NCI-H2171 treated with DMSO at 0.1 percent for 48 hours (cell line): ENCODE results near the gene APP.
"Not testable (repeated sequence)": the region's sequence is repeated elsewhere in the genome, so short reads cannot be mapped to it uniquely, and the experiment has no call there.

Source experiments
- DNase-seq: peaks from one replicate; lab custom pipeline; 2025; lab: John Stamatoyannopoulos, UW

Gene APP

DNA sequence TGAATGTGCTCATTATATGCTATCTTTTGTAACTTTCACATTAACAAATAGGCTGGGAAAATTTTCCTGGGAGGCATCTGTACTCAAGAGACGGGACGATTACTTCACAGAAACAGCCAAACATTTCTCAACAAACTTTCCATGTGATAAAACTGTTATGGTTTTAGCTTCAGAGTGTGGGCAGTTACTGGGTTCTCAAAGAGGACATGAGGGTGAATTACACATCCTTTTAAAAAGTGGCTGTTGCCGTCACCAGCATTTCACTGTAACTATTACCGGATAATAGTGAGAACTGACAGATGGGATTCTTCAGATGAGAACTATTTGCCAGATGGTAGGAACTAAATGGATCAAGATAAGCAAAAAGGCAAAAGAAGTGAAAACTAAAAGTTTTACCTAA is 109.1 kb downstream of the APP start:
- peak; percentile 60 for DNase-seq

DNA sequence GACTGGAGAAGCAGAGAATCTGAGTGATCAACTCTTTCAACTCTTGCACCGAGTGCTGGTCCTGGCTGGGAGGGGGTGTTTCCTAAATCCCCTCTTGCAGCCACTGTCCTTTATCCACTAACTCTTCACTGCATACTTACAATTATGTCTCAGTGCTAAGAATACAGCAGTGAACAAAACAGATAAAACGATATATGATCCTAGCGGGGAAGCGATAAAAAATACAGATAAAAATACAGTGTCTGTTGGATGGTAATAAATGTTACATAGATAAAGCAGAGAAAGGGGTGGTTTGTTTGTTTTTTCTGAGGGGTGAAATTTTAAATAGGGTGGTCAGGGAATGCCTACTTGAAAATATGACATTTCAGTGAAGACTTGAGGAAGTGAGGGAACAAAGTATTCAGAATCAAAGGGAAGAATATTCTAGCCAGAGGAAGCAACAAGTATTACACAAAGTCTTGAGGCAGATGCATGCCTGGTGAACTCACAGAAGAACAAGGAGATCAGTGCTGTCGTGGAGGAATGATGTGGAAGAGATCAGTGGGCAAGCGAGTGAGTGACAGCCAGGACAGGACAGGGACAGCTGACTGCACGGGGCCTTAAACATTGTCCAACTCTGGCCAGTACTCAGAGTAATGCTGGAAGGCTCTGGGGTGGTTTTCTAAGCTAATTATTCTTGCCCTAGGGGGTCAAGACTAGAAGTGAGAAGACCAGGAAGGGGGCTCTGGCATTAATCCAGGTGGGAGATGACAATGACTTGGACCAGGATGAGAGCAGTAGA is 110.0 kb downstream of the APP start:
- DNase-seq = no peak

DNA sequence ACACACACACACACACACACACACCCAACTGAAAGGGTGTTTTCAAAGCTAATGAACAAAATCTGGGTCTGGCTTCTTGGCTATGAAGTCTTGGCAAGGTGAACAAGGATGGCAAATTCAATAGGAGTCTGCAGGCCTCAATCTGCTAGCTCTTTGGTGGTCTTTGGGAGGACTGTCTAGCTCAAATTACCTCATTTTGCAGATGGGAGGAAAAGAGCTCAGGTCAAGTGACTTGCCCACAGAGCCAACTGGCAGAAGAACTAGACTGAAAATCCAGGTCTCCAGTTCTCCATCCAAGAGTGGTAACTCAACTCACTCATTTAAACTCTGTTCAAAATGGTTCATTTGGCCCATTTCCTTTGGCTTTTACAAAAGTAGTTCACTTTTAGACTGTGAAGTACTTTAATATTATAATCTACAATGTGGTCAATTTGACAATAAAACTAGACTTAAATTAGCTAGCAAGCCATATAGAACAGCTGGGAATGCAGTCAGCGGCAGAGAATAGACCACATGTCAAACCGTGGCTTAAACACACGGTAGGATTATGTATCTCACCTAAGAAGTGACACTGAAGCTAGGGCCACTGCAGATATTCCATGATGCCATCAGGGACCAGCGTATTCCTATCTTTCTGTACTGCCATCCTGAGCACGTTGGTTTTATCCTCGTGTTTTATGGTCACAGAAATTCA is 112.9 kb downstream of the APP start:
- DNase-seq = no peak

- no peak for DNase-seq
Observed at GRCh38 chr21:26055841-26056264, 114.7 kb downstream of the APP start.

- DNase-seq = peak; percentile 24
Observed at GRCh38 chr21:26055010-26055409, 115.6 kb downstream of the APP start.

GRCh38 chr21:26052057-26052456 is 118.5 kb downstream of the APP start:
- no peak for DNase-seq

- DNase-seq = peak; percentile 22
Observed at GRCh38 chr21:26050857-26051256, 119.7 kb downstream of the APP start.

DNA sequence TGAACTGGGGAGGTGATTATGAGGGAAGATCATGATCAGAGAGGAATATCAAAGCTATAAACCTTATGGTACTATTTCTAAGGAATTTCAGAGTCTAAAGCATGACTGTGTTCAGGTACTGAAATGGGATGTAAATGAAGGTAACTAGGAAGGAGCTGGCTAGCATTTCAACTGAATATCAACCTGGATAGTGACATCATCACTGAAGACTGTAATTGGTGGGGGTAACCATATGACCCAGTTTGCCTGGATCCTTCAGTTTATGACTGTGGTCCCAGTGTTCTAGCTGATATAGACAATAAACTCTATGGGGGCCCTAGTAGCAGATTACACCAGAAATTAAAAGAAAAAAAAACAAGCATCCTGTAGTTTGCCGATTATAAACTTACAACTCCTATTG is 120.8 kb downstream of the APP start:
- no peak for DNase-seq

DNA sequence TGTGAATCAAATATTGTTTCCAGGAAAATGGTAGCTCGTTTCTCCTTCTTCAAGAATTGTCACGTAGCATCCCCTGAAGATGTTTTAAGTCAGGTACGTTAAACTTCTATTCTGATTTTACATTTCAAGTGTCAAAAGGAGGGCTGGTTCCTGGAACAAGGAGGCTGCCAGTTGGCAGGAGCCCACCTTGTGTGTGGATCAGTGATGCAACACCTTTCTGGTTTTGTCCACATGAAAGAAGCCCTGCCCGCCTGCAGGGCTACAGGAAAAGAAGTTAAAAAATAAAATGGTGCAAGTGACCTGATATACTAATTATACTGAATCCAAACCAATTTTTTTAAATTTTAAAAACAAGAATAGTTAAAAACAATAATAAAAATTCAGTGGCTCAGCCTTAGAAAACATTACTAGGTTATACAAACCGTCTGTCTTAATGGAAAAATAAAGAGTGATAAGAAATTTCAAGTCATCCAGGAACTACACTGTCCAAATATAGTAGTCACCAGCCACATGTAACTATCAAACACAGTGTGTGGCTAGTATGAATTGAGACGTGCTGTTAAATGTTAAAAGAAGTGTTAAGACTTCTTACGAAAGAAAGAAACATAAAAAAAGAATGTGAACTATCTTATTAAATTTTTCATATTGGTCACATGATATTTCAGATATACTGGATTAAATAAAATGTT is 123.1 kb downstream of the APP start:
- no peak for DNase-seq

- no peak for DNase-seq
Observed at GRCh38 chr21:26043891-26044290, 126.7 kb downstream of the APP start.

- no peak for DNase-seq
Observed at GRCh38 chr21:26042181-26042876, 128.2 kb downstream of the APP start.

GRCh38 chr21:26041431-26042180 is 129.0 kb downstream of the APP start:
- DNase-seq = peak; percentile 71

DNA sequence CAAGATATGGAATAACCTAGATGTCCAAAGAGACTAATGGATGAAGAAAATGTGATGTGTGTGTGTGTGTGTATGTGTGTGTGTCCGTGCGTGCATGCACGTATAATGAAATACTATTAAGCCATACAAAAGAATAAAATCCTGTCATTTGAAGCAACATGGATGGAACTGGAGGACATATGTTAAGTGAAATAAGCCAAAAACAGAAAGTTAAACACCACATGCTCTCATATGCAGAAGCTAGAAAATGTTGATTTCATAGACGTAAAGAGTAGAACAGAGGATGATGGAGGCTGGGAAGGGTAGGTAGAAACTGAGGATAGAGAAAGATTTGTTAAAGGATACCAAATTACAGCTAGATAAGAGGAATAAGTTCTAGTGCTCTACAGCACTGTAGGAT is 133.7 kb downstream of the APP start:
- DNase-seq = no peak

DNA sequence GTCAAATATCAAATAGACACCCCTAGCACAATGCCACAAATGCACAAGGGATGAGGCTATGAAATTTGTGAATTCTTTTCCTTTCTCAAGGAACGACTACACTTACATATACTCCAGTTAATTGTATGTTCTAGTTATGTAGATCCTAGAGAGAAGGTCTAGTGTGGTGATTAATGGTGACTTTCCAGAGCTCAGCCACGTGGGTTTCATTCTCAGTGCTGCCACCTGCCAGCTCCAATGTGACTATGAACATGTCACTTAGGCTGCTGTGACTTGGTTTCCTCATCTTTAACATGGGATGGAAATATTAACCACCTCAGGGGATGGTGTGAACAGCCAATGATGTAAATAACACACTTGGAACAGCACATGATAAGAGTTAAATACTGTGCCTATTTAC is 138.3 kb downstream of the APP start:
- DNase-seq = no peak

DNA sequence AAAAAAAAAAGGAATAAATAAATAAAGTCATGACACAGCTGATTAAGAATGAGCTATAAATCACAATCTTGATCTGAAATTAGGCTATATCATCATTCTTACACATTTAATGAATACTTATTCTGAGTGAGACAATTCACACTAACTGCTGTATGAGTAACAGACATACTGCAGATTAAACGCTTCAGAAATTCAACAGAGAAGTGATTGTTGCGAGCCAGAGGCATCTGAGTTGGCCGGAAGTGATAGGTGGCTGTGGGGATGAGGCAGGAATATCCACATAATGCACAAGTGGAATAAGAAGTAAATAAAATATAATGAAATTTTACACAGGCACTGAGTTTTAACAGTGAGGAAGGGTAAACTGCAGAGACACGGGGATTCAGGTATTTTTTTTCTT is 142.4 kb downstream of the APP start:
- no peak for DNase-seq

- no peak for DNase-seq
Observed at GRCh38 chr21:26027696-26028095, 142.9 kb downstream of the APP start.

DNA sequence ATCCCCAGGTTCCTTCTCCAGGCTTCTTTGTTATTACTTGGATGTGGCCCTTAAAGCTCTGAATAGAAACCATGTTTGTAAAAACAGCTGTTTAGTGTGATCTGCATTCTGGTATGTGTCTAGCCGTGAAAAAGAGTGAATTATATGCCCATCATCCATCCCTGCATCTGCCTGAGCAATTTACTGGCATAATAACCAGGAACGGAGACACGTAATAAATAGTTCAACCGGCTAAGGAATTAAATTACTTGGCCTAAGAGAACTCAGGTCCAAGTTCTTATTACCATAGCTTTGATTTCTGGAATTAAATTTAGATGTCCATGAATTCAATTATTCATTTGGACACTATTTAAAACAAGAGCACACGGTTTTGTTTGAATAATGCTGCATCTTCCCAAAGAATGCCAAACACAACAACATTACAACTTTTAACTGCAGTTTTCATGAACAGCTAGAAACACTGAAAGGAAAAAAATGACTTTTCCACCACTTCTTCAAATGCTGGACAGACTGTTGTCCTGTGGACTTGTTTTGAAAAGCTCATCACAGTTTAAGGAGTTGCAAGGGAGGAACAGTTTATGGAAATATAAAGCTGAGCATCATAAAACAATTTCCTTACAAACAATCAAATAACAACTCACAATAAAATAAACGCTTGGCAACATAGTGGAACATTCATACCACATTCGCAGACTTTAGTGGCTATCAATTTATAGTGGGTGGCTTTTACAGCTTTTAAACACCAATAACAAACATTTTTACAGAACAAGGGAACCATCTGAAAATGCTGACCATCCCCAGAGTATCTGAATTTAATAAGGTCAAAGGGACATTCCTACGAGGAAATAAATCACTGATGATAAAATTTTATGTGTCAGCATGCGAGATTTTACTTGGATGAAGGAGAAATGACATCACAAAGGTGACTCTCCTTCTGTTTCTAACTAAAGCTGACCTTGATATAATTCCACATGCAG is 144.7 kb downstream of the APP start:
- DNase-seq = no peak

DNA sequence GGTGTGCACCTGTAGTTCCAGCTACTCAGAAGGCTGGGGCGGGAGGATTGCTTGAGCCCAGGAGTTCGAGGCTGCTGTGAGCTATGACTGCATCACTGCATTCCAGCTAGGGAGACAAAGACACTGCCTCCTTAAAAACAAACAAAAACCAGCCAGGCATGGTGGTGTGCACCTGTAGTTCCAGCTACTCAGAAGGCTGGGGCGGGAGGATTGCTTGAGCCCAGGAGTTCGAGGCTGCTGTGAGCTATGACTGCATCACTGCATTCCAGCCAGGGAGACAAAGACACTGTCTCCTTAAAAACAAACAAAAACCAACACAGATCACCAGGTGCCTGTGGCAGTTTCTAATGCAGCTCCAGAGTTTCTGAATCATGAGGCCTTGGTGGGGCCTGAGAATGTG is 147.2 kb downstream of the APP start:
- DNase-seq = not testable (repeated sequence)

DNA sequence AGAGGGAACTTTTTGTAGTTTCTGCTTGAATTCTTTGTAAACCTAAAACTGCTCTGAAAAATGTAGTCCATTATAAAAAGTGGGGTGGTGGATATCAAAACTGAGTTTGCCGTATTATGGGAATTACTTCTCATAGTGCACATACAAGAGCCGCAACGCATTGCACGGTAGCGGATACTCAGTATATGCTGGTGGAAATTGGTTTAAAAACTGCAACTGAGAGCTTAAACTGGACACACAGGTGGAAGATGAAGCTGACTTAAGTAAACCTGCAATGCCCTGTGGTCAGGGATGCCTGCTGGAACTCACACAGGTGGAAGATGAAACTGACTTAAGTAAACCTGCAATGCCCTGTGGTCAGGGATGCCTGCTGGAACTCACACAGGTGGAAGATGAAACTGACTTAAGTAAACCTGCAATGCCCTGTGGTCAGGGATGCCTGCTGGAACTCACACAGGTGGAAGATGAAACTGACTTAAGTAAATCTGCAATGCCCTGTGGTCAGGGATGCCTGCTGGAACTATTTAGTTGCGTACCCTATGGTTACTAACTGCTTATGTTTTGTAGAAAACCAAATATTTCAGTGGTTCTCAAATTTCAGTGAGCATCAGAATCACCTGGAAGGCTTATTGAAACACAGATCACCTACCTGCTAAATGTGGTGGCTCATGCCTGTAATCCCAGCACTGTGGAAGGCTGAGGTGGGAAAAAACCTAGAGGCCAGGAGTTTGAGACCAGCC is 147.8 kb downstream of the APP start:
- DNase-seq = not testable (repeated sequence)

DNA sequence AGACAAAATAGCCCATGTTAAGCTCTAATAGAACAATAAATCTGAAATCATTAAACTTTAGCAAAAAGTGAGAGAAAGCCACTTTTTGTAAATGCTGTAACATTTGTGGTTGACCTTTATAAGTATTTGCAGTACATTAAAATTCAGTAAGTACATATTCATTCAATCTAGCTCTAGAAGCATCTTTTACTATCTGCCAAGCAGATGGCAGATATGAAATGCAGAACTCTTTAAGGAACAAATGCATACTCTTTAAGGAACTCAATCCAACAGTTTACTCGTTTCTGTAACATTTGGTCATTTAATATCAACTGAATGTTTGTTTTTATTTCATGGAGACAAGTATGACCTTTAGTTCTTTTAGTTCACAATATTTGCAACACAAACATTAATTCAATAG is 150.1 kb downstream of the APP start:
- no peak for DNase-seq
